SU-DHL-6 (cell line): ENCODE results near the gene CXCL8.

ENCODE experiments used
- CTCF ChIP-seq: fragments of 200-600 bp; sonication (generic); IDR thresholded peaks from one replicate; pipeline ENCODE4 v1.5.1; 2017; ENCODE audit warnings: antibody characterized with exemption, mild to moderate bottlenecking, low read length, moderate library complexity; ENCODE audit not compliant: insufficient read depth, poor library complexity, severe bottlenecking
- EZH2phosphoT487 ChIP-seq: fragments of 200-600 bp; sonication (generic), shearing (Covaris generic); conservative IDR thresholded peaks from 2 replicates; pipeline ENCODE4 v1.6.1; 2018; ENCODE audit warnings: mild to moderate bottlenecking, antibody characterized with exemption, low read length, moderate library complexity, mixed read lengths

GRCh38 chr4:73715659-73716058 is 24.7 kb upstream of the CXCL8 start:
- TF ChIP-seq CTCF, result no peak
- no peak for TF ChIP-seq EZH2phosphoT487
